Mesenchymal stem cell (in vitro differentiated cells and primary cell): Measurements from ENCODE around the gene SH2D2A.

Source experiments
- DNase-seq: peaks from one replicate; pipeline ENCODE4 v3.0.0-alpha.2; 2013
- H2AFZ ChIP-seq: one replicate; pipeline ENCODE4 v1.6.1; 2013; ENCODE audit warnings: low read depth, mild to moderate bottlenecking, control low read depth, inconsistent platforms, low read length, moderate library complexity
- H2AK5ac ChIP-seq: 2 replicates; pipeline ENCODE4 v1.6.1; 2013; ENCODE audit warnings: low read length, moderate library complexity, mild to moderate bottlenecking, inconsistent platforms; ENCODE audit not compliant: severe bottlenecking
- H2BK120ac ChIP-seq: one replicate; pipeline ENCODE4 v1.6.1; 2013; ENCODE audit warnings: low read depth, mild to moderate bottlenecking, inconsistent platforms, low read length, moderate library complexity
- H2BK12ac ChIP-seq, 2 experiments: one replicate each; pipeline ENCODE4 v1.6.1; 2013; ENCODE audit warnings: inconsistent platforms in 2 of 2, low read length in 2 of 2, mild to moderate bottlenecking in 2 of 2, moderate library complexity in 2 of 2, control low read depth in 1 of 2
- H2BK15ac ChIP-seq: one replicate; pipeline ENCODE4 v1.6.1; 2013; ENCODE audit warnings: mild to moderate bottlenecking, low read depth, inconsistent platforms; ENCODE audit not compliant: poor library complexity, severe bottlenecking
- H2BK5ac ChIP-seq: 2 replicates; pipeline ENCODE4 v1.6.1; 2013; ENCODE audit warnings: low read depth, mild to moderate bottlenecking, low read length, control low read depth, inconsistent platforms; ENCODE audit not compliant: poor library complexity, severe bottlenecking
- H3K14ac ChIP-seq, 2 experiments: one replicate each; pipeline ENCODE4 v1.6.1; 2013; ENCODE audit warnings: inconsistent platforms in 2 of 2, low read length in 2 of 2, control low read depth in 1 of 2, mild to moderate bottlenecking in 1 of 2, moderate library complexity in 1 of 2
- H3K18ac ChIP-seq, 2 experiments: one replicate each; pipeline ENCODE4 v1.6.1; 2013; ENCODE audit warnings: inconsistent platforms in 2 of 2, low read length in 2 of 2, control low read depth in 1 of 2, low read depth in 1 of 2, mild to moderate bottlenecking in 1 of 2
- H3K23ac ChIP-seq, 2 experiments: one replicate each; pipeline ENCODE4 v1.6.1; 2013; ENCODE audit warnings: inconsistent platforms in 2 of 2, low read length in 2 of 2, mild to moderate bottlenecking in 2 of 2, moderate library complexity in 2 of 2, control low read depth in 1 of 2
- H3K27ac ChIP-seq: 2 replicates; pipeline ENCODE4 v1.5.1; 2013; ENCODE audit warnings: mild to moderate bottlenecking, moderate library complexity, low read length, control low read depth, inconsistent platforms; ENCODE audit not compliant: poor library complexity, severe bottlenecking
- H3K27me3 ChIP-seq, 2 experiments: 2 replicates each; pipeline versions ENCODE4 v1.6.1 to v1.7.0; 2013; ENCODE audit warnings: low read length in 2 of 2, mild to moderate bottlenecking in 2 of 2, moderate library complexity in 2 of 2, control low read depth in 1 of 2, inconsistent platforms in 1 of 2; ENCODE audit not compliant: control insufficient read depth in 1 of 2, insufficient read depth in 1 of 2
- H3K36me3 ChIP-seq, 2 experiments: 2 replicates each; pipeline versions ENCODE4 v1.6.1 to v1.7.0; 2013; ENCODE audit warnings: low read length in 2 of 2, control low read depth in 1 of 2, inconsistent platforms in 1 of 2, low read depth in 1 of 2, mild to moderate bottlenecking in 1 of 2; ENCODE audit not compliant: insufficient read depth in 2 of 2, control insufficient read depth in 1 of 2
- H3K4ac ChIP-seq, 2 experiments: one replicate each; pipeline ENCODE4 v1.6.1; 2013; ENCODE audit warnings: inconsistent platforms in 2 of 2, low read length in 2 of 2, mild to moderate bottlenecking in 2 of 2, moderate library complexity in 2 of 2, control low read depth in 1 of 2, low read depth in 1 of 2
- H3K4me1 ChIP-seq: 2 replicates; pipeline ENCODE4 v1.6.1; 2013; ENCODE audit warnings: low read depth, low read length, control low read depth; ENCODE audit not compliant: control insufficient read depth, insufficient read depth
- H3K4me2 ChIP-seq: 2 replicates; pipeline ENCODE4 v1.6.1; 2013; ENCODE audit warnings: low read length, mild to moderate bottlenecking, inconsistent platforms; ENCODE audit not compliant: poor library complexity, severe bottlenecking
- H3K4me3 ChIP-seq, 2 experiments: 2 replicates each; pipeline versions ENCODE4 v1.5.1 to v1.7.0; 2013; ENCODE audit warnings: low read length in 2 of 2, mild to moderate bottlenecking in 2 of 2, control low read depth in 1 of 2, low read depth in 1 of 2; ENCODE audit not compliant: insufficient read depth in 1 of 2
- H3K79me1 ChIP-seq: replicated peaks from 2 replicates; pipeline ENCODE4 v1.6.1; 2013; ENCODE audit warnings: mild to moderate bottlenecking, control low read depth, low read length, inconsistent platforms; ENCODE audit not compliant: poor library complexity, severe bottlenecking
- H3K9ac ChIP-seq: 2 replicates; pipeline ENCODE4 v1.7.0; 2013; ENCODE audit warnings: mild to moderate bottlenecking, low read length, moderate library complexity
- H3K9me3 ChIP-seq: 2 replicates; pipeline ENCODE4 v1.7.0; 2013; ENCODE audit warnings: mild to moderate bottlenecking, low read length; ENCODE audit not compliant: control insufficient read depth
- H4K8ac ChIP-seq: one replicate; pipeline ENCODE4 v1.6.1; 2013; ENCODE audit warnings: inconsistent platforms, mild to moderate bottlenecking, low read length, moderate library complexity
- H4K91ac ChIP-seq: one replicate; pipeline ENCODE4 v1.6.1; 2013; ENCODE audit warnings: mild to moderate bottlenecking, low read length, inconsistent platforms
- WGBS: methylation state at CpG from one replicate; pipeline ENCODE4 v1.1.7; 2013; ENCODE audit warnings: mixed read lengths; 5-methylcytosine and 5-hydroxymethylcytosine counted together

Gene SH2D2A

GRCh38 chr1:156845055-156845952 is 28.7 kb upstream of the SH2D2A start:
- Histone ChIP-seq H2BK120ac (no peak overlapping the region), H3K18ac (no peak overlapping the region), H3K23ac (peak overlapping the region in 1 of 2 experiments; percentile 23), H3K36me3 (no peaks in the 10 kb centered on the region), H3K9ac (no peak overlapping the region), H3K4me1 (peaks cover 10% of the 10 kb centered on the region), H2BK12ac (no peak overlapping the region), H2AK5ac (no peak overlapping the region), H2AFZ (no peak overlapping the region), H2BK5ac (no peak overlapping the region), H3K4ac (no peak overlapping the region), H4K8ac (no peak overlapping the region), H3K4me3 (no peak overlapping the region), H3K4me2 (no peak overlapping the region), H3K9me3 (no peaks in the 10 kb centered on the region), H3K27me3 (peaks cover 91 to 93% of the 10 kb centered on the region in 2 experiments), H3K27ac (no peak overlapping the region), H3K14ac (no peak overlapping the region), H2BK15ac (no peak overlapping the region), H4K91ac (no peak overlapping the region), H3K79me1 (no peaks in the 10 kb centered on the region)
- 9% methylated on average over 63 of the region's 69 CpGs for WGBS
- DNase-seq = no peak

- Histone ChIP-seq H2BK12ac (no peak overlapping the region), H3K23ac (no peak overlapping the region), H2AK5ac (no peak overlapping the region), H2BK5ac (no peak overlapping the region), H3K79me1 (no peaks in the 10 kb centered on the region), H3K4me2 (no peak overlapping the region), H3K4me1 (peaks cover 11% of the 10 kb centered on the region), H2BK15ac (no peak overlapping the region), H3K4me3 (no peak overlapping the region), H3K4ac (no peak overlapping the region), H3K27ac (no peak overlapping the region), H4K8ac (no peak overlapping the region), H3K9ac (no peak overlapping the region), H3K9me3 (no peaks in the 10 kb centered on the region), H3K36me3 (no peaks in the 10 kb centered on the region), H3K18ac (no peak overlapping the region), H3K27me3 (peaks cover 92 to 95% of the 10 kb centered on the region in 2 experiments), H2BK120ac (no peak overlapping the region), H4K91ac (no peak overlapping the region), H2AFZ (no peak overlapping the region), H3K14ac (no peak overlapping the region)
- 37% methylated on average over 12 of the region's 14 CpGs for WGBS
- no peak for DNase-seq
These were observed 28.0 kb upstream of the SH2D2A start for GRCh38 chr1:156844638-156845037.

- no peak overlapping the region for H3K23ac ChIP-seq
- H2BK5ac ChIP-seq = no peak overlapping the region
- no peak overlapping the region for H2AFZ ChIP-seq
- no peak overlapping the region for H3K4ac ChIP-seq
- H4K91ac ChIP-seq = no peak overlapping the region
- 63% methylated on average over 6 of the region's 6 CpGs for WGBS
- H3K14ac ChIP-seq = no peak overlapping the region
- no peak overlapping the region for H2BK15ac ChIP-seq
- no peak overlapping the region for H3K27ac ChIP-seq
- H3K9me3 ChIP-seq = no peaks in the 10 kb centered on the region
- peaks cover 92 to 96% of the 10 kb centered on the region in 2 experiments for H3K27me3 ChIP-seq
- H3K4me1 ChIP-seq = peaks cover 12% of the 10 kb centered on the region
- H3K36me3 ChIP-seq = no peaks in the 10 kb centered on the region
- H2BK12ac ChIP-seq = no peak overlapping the region
- no peak overlapping the region for H3K4me2 ChIP-seq
- H3K4me3 ChIP-seq = no peak overlapping the region
- H3K18ac ChIP-seq = no peak overlapping the region
- no peak overlapping the region for H3K9ac ChIP-seq
- H2BK120ac ChIP-seq = no peak overlapping the region
- no peak for DNase-seq
- H2AK5ac ChIP-seq = no peak overlapping the region
- H3K79me1 ChIP-seq = no peaks in the 10 kb centered on the region
- no peak overlapping the region for H4K8ac ChIP-seq
These were observed 27.5 kb upstream of the SH2D2A start for GRCh38 chr1:156844102-156844501.

- no peaks in the 10 kb centered on the region for H3K9me3 ChIP-seq
- no peak overlapping the region for H4K91ac ChIP-seq
- peaks cover 8% of the 10 kb centered on the region for H3K4me1 ChIP-seq
- peaks cover 91 to 95% of the 10 kb centered on the region in 2 experiments for H3K27me3 ChIP-seq
- no peak overlapping the region for H3K9ac ChIP-seq
- H3K79me1 ChIP-seq = no peaks in the 10 kb centered on the region
- H3K14ac ChIP-seq = no peak overlapping the region
- no peak overlapping the region for H3K4me3 ChIP-seq
- DNase-seq = no peak
- H4K8ac ChIP-seq = no peak overlapping the region
- no peak overlapping the region for H2BK120ac ChIP-seq
- no peak overlapping the region for H3K27ac ChIP-seq
- no peaks in the 10 kb centered on the region for H3K36me3 ChIP-seq
- no peak overlapping the region for H2BK5ac ChIP-seq
- no peak overlapping the region for H2BK12ac ChIP-seq
- H2BK15ac ChIP-seq = no peak overlapping the region
- no peak overlapping the region for H2AK5ac ChIP-seq
- H3K23ac ChIP-seq = no peak overlapping the region
- WGBS = 79% methylated on average over 9 of the region's 9 CpGs
- no peak overlapping the region for H3K4ac ChIP-seq
- H2AFZ ChIP-seq = no peak overlapping the region
- H3K18ac ChIP-seq = no peak overlapping the region
- no peak overlapping the region for H3K4me2 ChIP-seq
These were observed 26.1 kb upstream of the SH2D2A start for GRCh38 chr1:156842618-156843300.
